IPS DF 6.9 (cell line): ENCODE results near the gene MCRIP2.
"Not testable (repeated sequence)": the region's sequence is repeated elsewhere in the genome, so short reads cannot be mapped to it uniquely, and the experiment has no call there.

Experiments used
- DNase-seq: peaks from one replicate; pipeline ENCODE4 v3.0.0-alpha.2; 2013; ENCODE audit warnings: low read depth, low spot score
- H3K27ac ChIP-seq: one replicate; pipeline ENCODE4 v1.5.1; 2013; ENCODE audit warnings: low read length, control low read depth
- H3K27me3 ChIP-seq: 2 replicates; pipeline ENCODE4 v1.6.1; 2013; ENCODE audit warnings: mild to moderate bottlenecking, low read length; ENCODE audit not compliant: control insufficient read depth, insufficient read depth
- H3K36me3 ChIP-seq: 2 replicates; pipeline ENCODE4 v1.6.1; 2013; ENCODE audit warnings: low read length; ENCODE audit not compliant: control insufficient read depth, insufficient read depth
- H3K4me1 ChIP-seq: 2 replicates; pipeline ENCODE4 v1.6.1; 2013; ENCODE audit warnings: low read length; ENCODE audit not compliant: control insufficient read depth, insufficient read depth
- H3K4me3 ChIP-seq: 2 replicates; pipeline ENCODE4 v1.5.1; 2013; ENCODE audit warnings: mild to moderate bottlenecking, low read length
- H3K9me3 ChIP-seq: 2 replicates; pipeline ENCODE4 v1.6.1; 2013; ENCODE audit warnings: low read length, inconsistent platforms; ENCODE audit not compliant: control insufficient read depth, insufficient read depth
- WGBS: extraction: QIAGEN DNeasy Blood & Tissue Kit; methylation state at CpG from one replicate; pipeline ENCODE4 v1.1.7; 2013; ENCODE audit warnings: mixed read lengths, missing lambda C conversion rate; ENCODE audit not compliant: insufficient read length, insufficient coverage; 5-methylcytosine and 5-hydroxymethylcytosine counted together

The MCRIP2 gene

GRCh38 chr16:641326-642188 lies at the start of gene MCRIP2:
Gene MCRIP2 (plus strand): TSS chr16:641828. CDS start chr16:641992, 164 bp downstream.
- Histone ChIP-seq H3K4me1 (peaks cover 5% of the 10 kb centered on the region), H3K27ac (no peak within 1 kb of the TSS)
- WGBS, result no CpG with 5 or more reads among the region's 81 CpGs

GRCh38 chr16:591892-592517 lies 49.6 kb upstream of the MCRIP2 start:
- Histone ChIP-seq H3K27me3 (no peaks in the 10 kb centered on the region), H3K36me3 (no peaks in the 10 kb centered on the region), H3K4me3 (no peak overlapping the region), H3K9me3 (no peaks in the 10 kb centered on the region), H3K27ac (no peak overlapping the region), H3K4me1 (peaks cover 3% of the 10 kb centered on the region; the same call in 1 of the 2 replicates)
- WGBS, result no CpG with 5 or more reads among the region's 15 CpGs
- DNase-seq, result no peak

More at GRCh38 chr16:641326-642188, at the start of gene MCRIP2:
- H3K27me3 ChIP-seq, result no peaks in the 10 kb centered on the region
- no peaks in the 10 kb centered on the region for H3K9me3 ChIP-seq
- no peaks in the 10 kb centered on the region for H3K36me3 ChIP-seq
- no peak for DNase-seq
- H3K4me3 ChIP-seq, result peak within 1 kb of the TSS; percentile 80

- Histone ChIP-seq H3K27ac (no peak overlapping the region), H3K9me3 (no peaks in the 10 kb centered on the region), H3K36me3 (no peaks in the 10 kb centered on the region), H3K27me3 (no peaks in the 10 kb centered on the region), H3K4me1 (peaks cover 3% of the 10 kb centered on the region; the same call in 1 of the 2 replicates), H3K4me3 (no peak overlapping the region)
- no CpG with 5 or more reads among the region's 24 CpGs for WGBS
- DNase-seq, result no peak
These were observed 48.9 kb upstream of the MCRIP2 start for GRCh38 chr16:592518-593306.

DNA sequence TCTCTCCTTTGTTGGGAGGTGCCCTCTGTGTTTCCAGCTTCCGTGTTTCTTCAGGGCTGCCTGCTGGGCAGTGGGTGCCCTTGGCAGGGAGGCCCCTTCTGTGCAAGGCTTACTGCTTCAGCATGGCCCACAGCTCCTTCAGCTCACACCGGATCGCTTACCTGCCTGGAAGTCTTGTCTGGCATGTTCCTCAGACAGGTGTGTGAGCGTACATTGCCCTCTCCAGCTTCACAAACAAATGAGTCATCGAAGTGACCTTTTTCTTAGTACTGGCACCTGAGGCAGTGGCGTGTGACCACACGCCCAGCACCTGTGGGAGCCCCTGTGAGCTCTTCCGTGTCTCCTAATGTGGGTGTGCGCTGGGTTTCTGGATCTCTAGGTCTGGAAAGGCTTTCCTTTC lies 48.2 kb upstream of the MCRIP2 start:
- H3K9me3 ChIP-seq, result no peaks in the 10 kb centered on the region
- no peaks in the 10 kb centered on the region for H3K36me3 ChIP-seq
- H3K27me3 ChIP-seq, result no peaks in the 10 kb centered on the region
- H3K4me3 ChIP-seq, result no peak overlapping the region
- H3K27ac ChIP-seq, result no peak overlapping the region
- no peak for DNase-seq
- H3K4me1 ChIP-seq, result peaks cover 3% of the 10 kb centered on the region; the same call in 1 of the 2 replicates
- WGBS, result no CpG with 5 or more reads among the region's 9 CpGs

- no CpG with 5 or more reads among the region's 16 CpGs for WGBS
- Histone ChIP-seq H3K4me1 (peaks cover 3% of the 10 kb centered on the region; the same call in 1 of the 2 replicates), H3K9me3 (no peaks in the 10 kb centered on the region), H3K27ac (no peak overlapping the region), H3K36me3 (peaks cover 2% of the 10 kb centered on the region; the same call in 1 of the 2 replicates), H3K27me3 (no peaks in the 10 kb centered on the region), H3K4me3 (no peak overlapping the region)
- DNase-seq, result no peak
These were observed 47.8 kb upstream of the MCRIP2 start for GRCh38 chr16:593807-594206.

- WGBS, result no CpG with 5 or more reads among the region's 18 CpGs
- H3K27me3 ChIP-seq, result no peaks in the 10 kb centered on the region
- no peak overlapping the region for H3K27ac ChIP-seq
- H3K9me3 ChIP-seq, result no peaks in the 10 kb centered on the region
- DNase-seq, result no peak
- H3K4me3 ChIP-seq, result no peak overlapping the region
- peaks cover 6% of the 10 kb centered on the region; the same call in 1 of the 2 replicates for H3K36me3 ChIP-seq
- H3K4me1 ChIP-seq, result peaks cover 3% of the 10 kb centered on the region; the same call in 1 of the 2 replicates
These were observed 46.5 kb upstream of the MCRIP2 start for GRCh38 chr16:595094-595528.

- no peak overlapping the region for H3K27ac ChIP-seq
- no peak for DNase-seq
- H3K36me3 ChIP-seq, result peaks cover 6% of the 10 kb centered on the region; the same call in 1 of the 2 replicates
These were observed 45.5 kb upstream of the MCRIP2 start for GRCh38 chr16:595942-596735.

DNA sequence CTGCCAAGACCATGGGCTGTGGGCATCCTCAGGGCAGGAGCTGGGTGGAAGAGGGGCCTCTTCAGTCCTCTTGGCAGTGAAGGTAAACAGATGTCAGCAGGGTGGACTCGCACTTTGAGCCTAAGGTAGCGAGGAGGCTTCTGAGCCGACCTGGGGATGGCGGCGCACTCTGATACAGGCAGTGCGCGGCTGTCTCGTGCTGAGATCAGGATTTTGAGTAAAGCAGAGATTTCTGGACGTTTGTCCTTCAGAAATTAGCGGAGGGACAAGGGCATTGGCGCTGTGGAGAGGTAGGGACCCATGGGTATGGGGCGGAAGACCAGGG lies 44.9 kb upstream of the MCRIP2 start:
- Histone ChIP-seq H3K36me3 (peaks cover 6% of the 10 kb centered on the region; the same call in 1 of the 2 replicates), H3K27me3 (no peaks in the 10 kb centered on the region), H3K27ac (no peak overlapping the region), H3K4me1 (peaks cover 1% of the 10 kb centered on the region; the same call in 1 of the 2 replicates), H3K9me3 (no peaks in the 10 kb centered on the region), H3K4me3 (no peak overlapping the region)
- no peak for DNase-seq
- no CpG with 5 or more reads among the region's 12 CpGs for WGBS

More at GRCh38 chr16:595942-596735, 45.5 kb upstream of the MCRIP2 start:
- no peaks in the 10 kb centered on the region for H3K9me3 ChIP-seq
- H3K4me3 ChIP-seq, result no peak overlapping the region
- peaks cover 1% of the 10 kb centered on the region; the same call in 1 of the 2 replicates for H3K4me1 ChIP-seq
- H3K27me3 ChIP-seq, result no peaks in the 10 kb centered on the region
- no CpG with 5 or more reads among the region's 34 CpGs for WGBS

DNA sequence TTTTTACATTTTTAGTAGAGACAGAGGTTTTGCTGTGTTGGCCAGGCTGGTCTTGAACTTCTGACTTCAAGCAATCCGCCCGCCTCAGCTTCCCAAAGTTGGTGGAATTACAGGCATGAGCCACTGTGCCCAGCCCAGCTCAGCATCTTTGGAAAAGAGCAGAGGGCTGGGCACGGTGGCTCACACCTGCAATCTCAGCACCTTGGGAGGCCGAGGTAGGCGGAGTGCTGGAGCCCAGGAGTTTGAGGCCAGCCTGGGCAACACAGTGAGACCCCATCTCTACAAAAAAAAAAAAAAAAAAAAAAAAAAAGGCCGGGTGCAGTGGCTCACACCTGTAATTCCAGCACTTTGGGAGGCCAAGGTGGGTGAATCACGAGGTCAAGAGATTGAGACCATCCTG lies 44.0 kb upstream of the MCRIP2 start:
- not testable (repeated sequence) for H3K9me3 ChIP-seq, H3K4me3 ChIP-seq, H3K27ac ChIP-seq, H3K4me1 ChIP-seq, DNase-seq, H3K27me3 ChIP-seq, H3K36me3 ChIP-seq
- no CpG with 5 or more reads among the region's 7 CpGs for WGBS
